GM12878 (cell line): ENCODE data around the gene CRY1. TPM values are rescaled to one million over a fixed set of nuclear protein-coding genes. Genes with fewer than 3 reads are reported as not detected.

ENCODE experiments used
- ASH2L ChIP-seq: fragments of 300-600, 200-600 bp; sonication (generic); IDR thresholded peaks from 2 replicates; pipeline ENCODE4 v1.6.1; 2017; ENCODE audit warnings: low read depth, mild to moderate bottlenecking, borderline replicate concordance
- ATF3 ChIP-seq: IDR thresholded peaks from 2 replicates; pipeline ENCODE4 v1.6.1; 2011; ENCODE audit warnings: low read depth, mild to moderate bottlenecking, low read length, moderate library complexity, borderline replicate concordance; ENCODE audit errors: extremely low read depth
- ATF7 ChIP-seq: fragments of 450-650 bp; IDR thresholded peaks from 2 replicates; pipeline ENCODE4 v1.6.1; 2016; ENCODE audit warnings: low read depth, mild to moderate bottlenecking
- BHLHE40 ChIP-seq, 2 experiments: fragments of 450-650 bp in 1 of 2; IDR thresholded peaks; 2 replicates each; pipeline ENCODE4 v1.6.1; 2011 to 2017; ENCODE audit warnings: low read depth in 2 of 2, borderline replicate concordance in 1 of 2, improper control_type of control experiment in 1 of 2, low read length in 1 of 2, mild to moderate bottlenecking in 1 of 2
- CREB1 ChIP-seq: IDR thresholded peaks from 2 replicates; pipeline ENCODE4 v1.6.1; 2012; ENCODE audit warnings: low read depth, mild to moderate bottlenecking, inconsistent platforms
- HDAC2 ChIP-seq: fragments of 200-600 bp; sonication (generic); IDR thresholded peaks from 2 replicates; pipeline ENCODE4 v1.6.1; 2017
- IKZF1 ChIP-seq: fragments of 450-650 bp; conservative IDR thresholded peaks from 2 replicates; pipeline ENCODE4 v1.6.1; 2017; ENCODE audit warnings: antibody characterized with exemption, mild to moderate bottlenecking
- IKZF2 ChIP-seq, 2 experiments: fragments of 450-650 bp; IDR thresholded peaks; 2 replicates each; pipeline ENCODE4 v1.6.1; 2017; ENCODE audit warnings: mild to moderate bottlenecking in 2 of 2, moderate library complexity in 2 of 2
- LARP7 ChIP-seq: fragments of 450-650 bp; IDR thresholded peaks from 2 replicates; pipeline ENCODE4 v1.6.1; 2017; ENCODE audit warnings: mild to moderate bottlenecking
- NFYB ChIP-seq: IDR thresholded peaks from 2 replicates; pipeline ENCODE4 v1.6.1; 2011; ENCODE audit warnings: low read depth, mild to moderate bottlenecking, low read length, improper control_type of control experiment, moderate library complexity; ENCODE audit not compliant: insufficient read depth
- NR2C2 ChIP-seq: IDR thresholded peaks from 2 replicates; pipeline ENCODE4 v1.6.1; 2011; ENCODE audit warnings: borderline replicate concordance, low read depth; ENCODE audit not compliant: control insufficient read depth, insufficient read length
- NR2F1 ChIP-seq: fragments of 450-650 bp; conservative IDR thresholded peaks from 2 replicates; pipeline ENCODE4 v1.6.1; 2017; ENCODE audit warnings: mild to moderate bottlenecking
- NRF1 ChIP-seq: conservative IDR thresholded peaks from 2 replicates; pipeline ENCODE4 v1.6.1; 2011; ENCODE audit warnings: mild to moderate bottlenecking, low read depth, low read length, improper control_type of control experiment
- POLR2AphosphoS5 ChIP-seq: IDR thresholded peaks from 2 replicates; pipeline ENCODE4 v1.6.1; 2011; ENCODE audit warnings: mild to moderate bottlenecking, low read length, inconsistent platforms
- RAD51 ChIP-seq: fragments of 450-650 bp; IDR thresholded peaks from 2 replicates; pipeline ENCODE4 v1.6.1; 2016; ENCODE audit warnings: moderate library complexity, mild to moderate bottlenecking, inconsistent platforms
- REST ChIP-seq: IDR thresholded peaks from 2 replicates; pipeline ENCODE4 v1.6.1; 2012; ENCODE audit warnings: mild to moderate bottlenecking, low read depth, low read length
- RFX5 ChIP-seq: IDR thresholded peaks from 2 replicates; pipeline ENCODE4 v1.6.1; 2011; ENCODE audit warnings: low read depth, low read length, improper control_type of control experiment
- USF1 ChIP-seq: IDR thresholded peaks from 2 replicates; pipeline ENCODE4 v1.6.1; 2011; ENCODE audit warnings: borderline replicate concordance, low read depth, mild to moderate bottlenecking, moderate library complexity, mixed read lengths, low read length; ENCODE audit not compliant: insufficient read depth; ENCODE audit errors: extremely low read length
- polyA plus RNA-seq, 11 experiments: library from polyadenylated mRNA; depleted of rRNA in 4 of 11; unstranded in 6 of 11; stranded (reverse) in 5 of 11; fragments of >200 nt; fragmentation: Nextera tagmentation in 4 of 11; fragmentation: Illumina TruSeq in 1 of 11; extraction: Ambion mirVana in 4 of 11; extraction: Trizol in 1 of 11; gene quantifications; 1 replicate in 1 of 11; 2 replicates in 10 of 11; pipeline versions ENCODE4 v1.2.1 to v1.2.3, GENCODE V29; 2011 to 2016; ENCODE audit warnings: inconsistent platforms in 2 of 11, missing spikeins in 2 of 11, low read depth in 1 of 11
- total RNA-seq, 4 experiments: library from RNA; depleted of rRNA in 3 of 4; stranded (reverse); fragments of >200 nt in 3 of 4; fragmentation: Illumina TruSeq in 1 of 4; extraction: Trizol in 1 of 4; gene quantifications; 2 replicates each; pipeline versions ENCODE4 v1.2.1 to v1.2.3, GENCODE V29; 2013 to 2021
- TF ChIP-seq, protein P1 (sequence below): fragments of 450-650 bp; conservative IDR thresholded peaks from 2 replicates; pipeline ENCODE4 v1.6.1; 2017; ENCODE audit warnings: mild to moderate bottlenecking, moderate library complexity
- TF ChIP-seq, protein P2 (sequence below): IDR thresholded peaks from 2 replicates; pipeline ENCODE4 v1.6.1; 2012; ENCODE audit warnings: low read depth, low read length, improper control_type of control experiment
- TF ChIP-seq, protein P3 (sequence below): fragments of 450-650 bp; IDR thresholded peaks from 2 replicates; pipeline ENCODE4 v1.6.1; 2014; ENCODE audit warnings: mild to moderate bottlenecking

CRY1 gene
- total and polyA plus RNA-seq, 10 of the 15 experiments (the other 5 are each of a cell fraction or from before 2014, with no cell fraction given) = 1.6 to 10.9 (median 5.4) TPM

- TF ChIP-seq, protein P1, sequence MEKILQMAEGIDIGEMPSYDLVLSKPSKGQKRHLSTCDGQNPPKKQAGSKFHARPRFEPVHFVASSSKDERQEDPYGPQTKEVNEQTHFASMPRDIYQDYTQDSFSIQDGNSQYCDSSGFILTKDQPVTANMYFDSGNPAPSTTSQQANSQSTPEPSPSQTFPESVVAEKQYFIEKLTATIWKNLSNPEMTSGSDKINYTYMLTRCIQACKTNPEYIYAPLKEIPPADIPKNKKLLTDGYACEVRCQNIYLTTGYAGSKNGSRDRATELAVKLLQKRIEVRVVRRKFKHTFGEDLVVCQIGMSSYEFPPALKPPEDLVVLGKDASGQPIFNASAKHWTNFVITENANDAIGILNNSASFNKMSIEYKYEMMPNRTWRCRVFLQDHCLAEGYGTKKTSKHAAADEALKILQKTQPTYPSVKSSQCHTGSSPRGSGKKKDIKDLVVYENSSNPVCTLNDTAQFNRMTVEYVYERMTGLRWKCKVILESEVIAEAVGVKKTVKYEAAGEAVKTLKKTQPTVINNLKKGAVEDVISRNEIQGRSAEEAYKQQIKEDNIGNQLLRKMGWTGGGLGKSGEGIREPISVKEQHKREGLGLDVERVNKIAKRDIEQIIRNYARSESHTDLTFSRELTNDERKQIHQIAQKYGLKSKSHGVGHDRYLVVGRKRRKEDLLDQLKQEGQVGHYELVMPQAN = peak; percentile 79
- TF ChIP-seq ATF3 = peak; percentile 33; the same call in 1 of the 2 replicates
- 0 out of 2 replicates have a peak, but pooled peaks have one; percentile 5 for TF ChIP-seq RFX5
- TF ChIP-seq NR2F1 = 0 out of 2 replicates have a peak, but pooled peaks have one; percentile 1
- peak; percentile 47; the same call in 1 of the 2 replicates for TF ChIP-seq LARP7
- TF ChIP-seq HDAC2 = 0 out of 2 replicates have a peak, but pooled peaks have one; percentile 38
- TF ChIP-seq NFYB = peak; percentile 92
- no peak for TF ChIP-seq NR2C2
- 0 out of 2 replicates have a peak, but pooled peaks have one; percentile 16 for TF ChIP-seq NRF1
- peak; percentile 94 to 98 for TF ChIP-seq BHLHE40 (IDR thresholded peaks at IDR 0.05; ENCODE audit: borderline replicate concordance in 1 of 2, low read depth in 2 of 2, low read length in 1 of 2)
- no peak for TF ChIP-seq REST
- peak; percentile 88 for TF ChIP-seq USF1
- TF ChIP-seq, protein P2, sequence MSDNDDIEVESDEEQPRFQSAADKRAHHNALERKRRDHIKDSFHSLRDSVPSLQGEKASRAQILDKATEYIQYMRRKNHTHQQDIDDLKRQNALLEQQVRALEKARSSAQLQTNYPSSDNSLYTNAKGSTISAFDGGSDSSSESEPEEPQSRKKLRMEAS = peak; percentile 53; the same call in 1 of the 2 replicates
- TF ChIP-seq IKZF2 (IDR thresholded peaks at IDR 0.05) = peak in 1 of 2 experiments; percentile 36; a peak in 2 of 4 replicates
- TF ChIP-seq ATF7 = no peak
- no peak; the same call in none of the 2 replicates for TF ChIP-seq IKZF1
- TF ChIP-seq, protein P3, sequence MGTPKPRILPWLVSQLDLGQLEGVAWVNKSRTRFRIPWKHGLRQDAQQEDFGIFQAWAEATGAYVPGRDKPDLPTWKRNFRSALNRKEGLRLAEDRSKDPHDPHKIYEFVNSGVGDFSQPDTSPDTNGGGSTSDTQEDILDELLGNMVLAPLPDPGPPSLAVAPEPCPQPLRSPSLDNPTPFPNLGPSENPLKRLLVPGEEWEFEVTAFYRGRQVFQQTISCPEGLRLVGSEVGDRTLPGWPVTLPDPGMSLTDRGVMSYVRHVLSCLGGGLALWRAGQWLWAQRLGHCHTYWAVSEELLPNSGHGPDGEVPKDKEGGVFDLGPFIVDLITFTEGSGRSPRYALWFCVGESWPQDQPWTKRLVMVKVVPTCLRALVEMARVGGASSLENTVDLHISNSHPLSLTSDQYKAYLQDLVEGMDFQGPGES = no peak
- TF ChIP-seq CREB1 = peak; percentile 7; the same call in 1 of the 2 replicates
- peak; percentile 76 for TF ChIP-seq RAD51
- no peak for TF ChIP-seq ASH2L
- peak; percentile 28; the same call in 1 of the 2 replicates for TF ChIP-seq POLR2AphosphoS5
Observed at GRCh38 chr12:107093417-107094182, at the start of gene CRY1 (continued).
